ENCODE data around the gene PRKCH.

PRKCH gene

GRCh38 chr14:61564618-61565091 lies 243.3 kb downstream of the PRKCH start:
- Histone ChIP-seq H3K79me2 (ENCODE audit: insufficient read depth, low read length) (no peaks in the 10 kb centered on the region), H3K9me3 (ENCODE audit: insufficient read depth, low read length) (no peaks in the 10 kb centered on the region), H3K4me3 (ENCODE audit: insufficient read depth, low read length, poor library complexity, severe bottlenecking) (no peak overlapping the region), H3F3A (ENCODE audit: insufficient read depth) (0 out of 2 replicates have a peak, but pooled peaks cover 5% of the 10 kb centered on the region), H3K9ac (ENCODE audit: low read length) (no peak overlapping the region), H3K36me3 (ENCODE audit: low read length) (no peaks in the 10 kb centered on the region), H2AFZ (ENCODE audit: low read depth, low read length, severe bottlenecking) (no peak overlapping the region), H4K20me1 (ENCODE audit: low read depth, low read length) (no peaks in the 10 kb centered on the region), H3K27ac (ENCODE audit: low read depth, low read length) (no peak overlapping the region), H3K9me2 (replicated peaks; ENCODE audit: insufficient read depth, low read length) (no peaks in the 10 kb centered on the region), H3K27me3 (ENCODE audit: low read length) (no peaks in the 10 kb centered on the region), H3K4me2 (ENCODE audit: low read depth, low read length, poor library complexity, severe bottlenecking) (no peak overlapping the region)
- no peak for TF ChIP-seq EZH2phosphoT487 (conservative IDR thresholded peaks at IDR 0.05; ENCODE audit: low read length)

GRCh38 chr14:61565181-61565580 lies 243.8 kb downstream of the PRKCH start:
- H3K4me2 ChIP-seq (ENCODE audit: low read depth, low read length, poor library complexity, severe bottlenecking): no peak overlapping the region
- H3K9ac ChIP-seq (ENCODE audit: low read length): no peak overlapping the region
- H4K20me1 ChIP-seq (ENCODE audit: low read depth, low read length): no peaks in the 10 kb centered on the region
- no peaks in the 10 kb centered on the region for H3K9me2 ChIP-seq (replicated peaks; ENCODE audit: insufficient read depth, low read length)
- H3K27me3 ChIP-seq (ENCODE audit: low read length): no peaks in the 10 kb centered on the region
- H3F3A ChIP-seq (ENCODE audit: insufficient read depth): 0 out of 2 replicates have a peak, but pooled peaks cover 5% of the 10 kb centered on the region
- TF ChIP-seq EZH2phosphoT487 (conservative IDR thresholded peaks at IDR 0.05; ENCODE audit: low read length): no peak
- no peak for TF ChIP-seq CTCF (IDR thresholded peaks at IDR 0.05; ENCODE audit: insufficient read depth, low read length, poor library complexity, severe bottlenecking)
- no peak overlapping the region for H3K27ac ChIP-seq (ENCODE audit: low read depth, low read length)
- no peaks in the 10 kb centered on the region for H3K9me3 ChIP-seq (ENCODE audit: insufficient read depth, low read length)
- H3K4me3 ChIP-seq (ENCODE audit: insufficient read depth, low read length, poor library complexity, severe bottlenecking): no peak overlapping the region
- H3K79me2 ChIP-seq (ENCODE audit: insufficient read depth, low read length): no peaks in the 10 kb centered on the region
- H2AFZ ChIP-seq (ENCODE audit: low read depth, low read length, severe bottlenecking): no peak overlapping the region
- no peaks in the 10 kb centered on the region for H3K36me3 ChIP-seq (ENCODE audit: low read length)

GRCh38 chr14:61565836-61566536 lies 244.6 kb downstream of the PRKCH start:
- TF ChIP-seq EZH2phosphoT487 (conservative IDR thresholded peaks at IDR 0.05; ENCODE audit: low read length) (no peak), CTCF (IDR thresholded peaks at IDR 0.05; ENCODE audit: insufficient read depth, low read length, poor library complexity, severe bottlenecking) (no peak)
- Histone ChIP-seq H3K36me3 (ENCODE audit: low read length) (no peaks in the 10 kb centered on the region), H3K27me3 (ENCODE audit: low read length) (no peaks in the 10 kb centered on the region), H4K20me1 (ENCODE audit: low read depth, low read length) (no peaks in the 10 kb centered on the region), H3K9me2 (replicated peaks; ENCODE audit: insufficient read depth, low read length) (no peaks in the 10 kb centered on the region), H3K9ac (ENCODE audit: low read length) (no peak overlapping the region), H2AFZ (ENCODE audit: low read depth, low read length, severe bottlenecking) (no peak overlapping the region), H3K4me3 (ENCODE audit: insufficient read depth, low read length, poor library complexity, severe bottlenecking) (no peak overlapping the region), H3F3A (ENCODE audit: insufficient read depth) (0 out of 2 replicates have a peak, but pooled peaks cover 5% of the 10 kb centered on the region), H3K4me2 (ENCODE audit: low read depth, low read length, poor library complexity, severe bottlenecking) (no peak overlapping the region), H3K27ac (ENCODE audit: low read depth, low read length) (no peak overlapping the region), H3K79me2 (ENCODE audit: insufficient read depth, low read length) (no peaks in the 10 kb centered on the region), H3K9me3 (ENCODE audit: insufficient read depth, low read length) (no peaks in the 10 kb centered on the region)

GRCh38 chr14:61566537-61567225 lies 245.3 kb downstream of the PRKCH start:
- Histone ChIP-seq H2AFZ (ENCODE audit: low read depth, low read length, severe bottlenecking) (no peak overlapping the region), H4K20me1 (ENCODE audit: low read depth, low read length) (no peaks in the 10 kb centered on the region), H3K9me2 (replicated peaks; ENCODE audit: insufficient read depth, low read length) (no peaks in the 10 kb centered on the region), H3K27me3 (ENCODE audit: low read length) (no peaks in the 10 kb centered on the region), H3K4me3 (ENCODE audit: insufficient read depth, low read length, poor library complexity, severe bottlenecking) (no peak overlapping the region), H3K79me2 (ENCODE audit: insufficient read depth, low read length) (no peaks in the 10 kb centered on the region), H3K27ac (ENCODE audit: low read depth, low read length) (no peak overlapping the region), H3K9me3 (ENCODE audit: insufficient read depth, low read length) (no peaks in the 10 kb centered on the region), H3K36me3 (ENCODE audit: low read length) (no peaks in the 10 kb centered on the region), H3K4me2 (ENCODE audit: low read depth, low read length, poor library complexity, severe bottlenecking) (no peak overlapping the region), H3F3A (ENCODE audit: insufficient read depth) (0 out of 2 replicates have a peak, but pooled peaks cover 5% of the 10 kb centered on the region), H3K9ac (ENCODE audit: low read length) (no peak overlapping the region)
- TF ChIP-seq EZH2phosphoT487 (conservative IDR thresholded peaks at IDR 0.05; ENCODE audit: low read length) (no peak), CTCF (IDR thresholded peaks at IDR 0.05; ENCODE audit: insufficient read depth, low read length, poor library complexity, severe bottlenecking) (no peak)

Measured in SU-DHL-6 (cell line).